Muscle layer of duodenum (tissue), 2 donors: ENCODE data around the gene MOB3B.

Source experiments
- H3K27ac ChIP-seq: one replicate; pipeline ENCODE4 v1.7.0; 2013; ENCODE audit warnings: mild to moderate bottlenecking, low read length
- H3K27me3 ChIP-seq: one replicate; pipeline ENCODE4 v1.7.0; 2013; ENCODE audit warnings: low read depth, mild to moderate bottlenecking, control low read depth, low read length
- H3K36me3 ChIP-seq, 2 donors: one replicate each; pipeline ENCODE4 v1.7.0; 2013; ENCODE audit warnings: low read length in 2 of 2, control low read depth in 1 of 2, mild to moderate bottlenecking in 1 of 2; ENCODE audit not compliant: insufficient read depth in 2 of 2, control insufficient read depth in 1 of 2
- H3K4me1 ChIP-seq, 2 donors: one replicate each; pipeline ENCODE4 v1.7.0; 2013; ENCODE audit warnings: low read length in 2 of 2, mild to moderate bottlenecking in 2 of 2, control low read depth in 1 of 2, moderate library complexity in 1 of 2; ENCODE audit not compliant: insufficient read depth in 2 of 2, control insufficient read depth in 1 of 2
- H3K4me3 ChIP-seq, 2 donors: one replicate each; pipeline ENCODE4 v1.7.0; 2013; ENCODE audit warnings: low read length in 2 of 2, low read depth in 1 of 2, mild to moderate bottlenecking in 1 of 2
- H3K9me3 ChIP-seq, 2 donors: one replicate each; pipeline ENCODE4 v1.7.0; 2013; ENCODE audit warnings: low read length in 2 of 2, control low read depth in 1 of 2, mild to moderate bottlenecking in 1 of 2; ENCODE audit not compliant: control insufficient read depth in 1 of 2
- donor health status: healthy.

The MOB3B gene

GRCh38 chr9:27368316-27368985, 161.2 kb downstream of the MOB3B start:
- no peaks in the 10 kb centered on the region for H3K36me3 ChIP-seq
- H3K4me1 ChIP-seq: peaks cover 20 to 31% of the 10 kb centered on the region in 2 donors
- no peaks in the 10 kb centered on the region for H3K27me3 ChIP-seq
- H3K9me3 ChIP-seq: no peaks in the 10 kb centered on the region
- no peak overlapping the region for H3K4me3 ChIP-seq
- H3K27ac ChIP-seq: no peak overlapping the region

- H3K4me3 ChIP-seq: no peak overlapping the region
- no peaks in the 10 kb centered on the region for H3K27me3 ChIP-seq
- no peaks in the 10 kb centered on the region for H3K9me3 ChIP-seq
- H3K4me1 ChIP-seq: peaks cover 16 to 31% of the 10 kb centered on the region in 2 donors
- H3K36me3 ChIP-seq: no peaks in the 10 kb centered on the region
- H3K27ac ChIP-seq: no peak overlapping the region
These were observed 161.7 kb downstream of the MOB3B start for GRCh38 chr9:27367921-27368315.

GRCh38 chr9:27367175-27367798, 162.3 kb downstream of the MOB3B start:
- H3K4me3 ChIP-seq: no peak overlapping the region
- no peak overlapping the region for H3K27ac ChIP-seq
- no peaks in the 10 kb centered on the region for H3K9me3 ChIP-seq
- H3K27me3 ChIP-seq: no peaks in the 10 kb centered on the region
- H3K36me3 ChIP-seq: no peaks in the 10 kb centered on the region
- H3K4me1 ChIP-seq: peaks cover 15 to 33% of the 10 kb centered on the region in 2 donors

GRCh38 chr9:27365707-27366376, 163.8 kb downstream of the MOB3B start:
- Histone ChIP-seq H3K4me3 (no peak overlapping the region), H3K36me3 (no peaks in the 10 kb centered on the region), H3K27ac (no peak overlapping the region), H3K27me3 (no peaks in the 10 kb centered on the region), H3K4me1 (peaks cover 15 to 32% of the 10 kb centered on the region in 2 donors), H3K9me3 (no peaks in the 10 kb centered on the region)

- no peaks in the 10 kb centered on the region for H3K9me3 ChIP-seq
- H3K36me3 ChIP-seq: peaks cover 0 to 5% of the 10 kb centered on the region in 2 donors
- H3K4me1 ChIP-seq: peaks cover 5 to 26% of the 10 kb centered on the region in 2 donors
- no peaks in the 10 kb centered on the region for H3K27me3 ChIP-seq
- H3K4me3 ChIP-seq: no peak overlapping the region
- H3K27ac ChIP-seq: no peak overlapping the region
These were observed 167.0 kb downstream of the MOB3B start for GRCh38 chr9:27362447-27363210.

GRCh38 chr9:27361492-27361891, 168.1 kb downstream of the MOB3B start:
- H3K27ac ChIP-seq: no peak overlapping the region
- H3K4me3 ChIP-seq: no peak overlapping the region
- peaks cover 5 to 17% of the 10 kb centered on the region in 2 donors for H3K4me1 ChIP-seq
- no peaks in the 10 kb centered on the region for H3K9me3 ChIP-seq
- H3K36me3 ChIP-seq: peaks cover 0 to 5% of the 10 kb centered on the region in 2 donors
- no peaks in the 10 kb centered on the region for H3K27me3 ChIP-seq

- peaks cover 0 to 5% of the 10 kb centered on the region in 2 donors for H3K36me3 ChIP-seq
- H3K27me3 ChIP-seq: no peaks in the 10 kb centered on the region
- H3K9me3 ChIP-seq: no peaks in the 10 kb centered on the region
- H3K27ac ChIP-seq: no peak overlapping the region
- no peak overlapping the region for H3K4me3 ChIP-seq
- peaks cover 0 to 6% of the 10 kb centered on the region in 2 donors for H3K4me1 ChIP-seq
These were observed 169.9 kb downstream of the MOB3B start for GRCh38 chr9:27359763-27360162.

GRCh38 chr9:27358007-27358406, 171.6 kb downstream of the MOB3B start:
- Histone ChIP-seq H3K9me3 (no peaks in the 10 kb centered on the region), H3K4me1 (peaks cover 6 to 11% of the 10 kb centered on the region in 2 donors), H3K27ac (no peak overlapping the region), H3K36me3 (peaks cover 0 to 5% of the 10 kb centered on the region in 2 donors), H3K27me3 (no peaks in the 10 kb centered on the region), H3K4me3 (no peak overlapping the region)

GRCh38 chr9:27356446-27356845, 173.2 kb downstream of the MOB3B start:
- H3K36me3 ChIP-seq: peaks cover 0 to 5% of the 10 kb centered on the region in 2 donors
- no peak overlapping the region for H3K4me3 ChIP-seq
- H3K4me1 ChIP-seq: peaks cover 0 to 19% of the 10 kb centered on the region in 2 donors
- H3K27ac ChIP-seq: no peak overlapping the region
- H3K9me3 ChIP-seq: no peaks in the 10 kb centered on the region
- H3K27me3 ChIP-seq: no peaks in the 10 kb centered on the region

GRCh38 chr9:27355166-27355565, 174.4 kb downstream of the MOB3B start:
- no peak overlapping the region for H3K4me3 ChIP-seq
- H3K4me1 ChIP-seq: peaks cover 0 to 32% of the 10 kb centered on the region in 2 donors
- peaks cover 0 to 5% of the 10 kb centered on the region in 2 donors for H3K36me3 ChIP-seq
- no peak overlapping the region for H3K27ac ChIP-seq
- no peaks in the 10 kb centered on the region for H3K27me3 ChIP-seq
- no peaks in the 10 kb centered on the region for H3K9me3 ChIP-seq
